GM18907 (cell line): ENCODE measurements around the gene GJB4.
"Not testable (repeated sequence)": the region's sequence is repeated elsewhere in the genome, so short reads cannot be mapped to it uniquely, and the experiment has no call there.

ENCODE experiments used
- ATAC-seq: cut with Tn5 transposase; IDR thresholded peaks from one replicate; pipeline ENCODE4 v1.9.1; 2021; ENCODE audit warnings: mild to moderate bottlenecking, moderate library complexity; ENCODE audit not compliant: unreplicated experiment

The GJB4 gene

DNA sequence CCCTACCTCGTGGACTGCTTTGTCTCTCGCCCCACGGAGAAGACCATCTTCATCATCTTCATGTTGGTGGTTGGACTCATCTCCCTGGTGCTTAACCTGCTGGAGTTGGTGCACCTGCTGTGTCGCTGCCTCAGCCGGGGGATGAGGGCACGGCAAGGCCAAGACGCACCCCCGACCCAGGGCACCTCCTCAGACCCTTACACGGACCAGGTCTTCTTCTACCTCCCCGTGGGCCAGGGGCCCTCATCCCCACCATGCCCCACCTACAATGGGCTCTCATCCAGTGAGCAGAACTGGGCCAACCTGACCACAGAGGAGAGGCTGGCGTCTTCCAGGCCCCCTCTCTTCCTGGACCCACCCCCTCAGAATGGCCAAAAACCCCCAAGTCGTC is 35.2 kb downstream of the GJB4 start:
- ATAC-seq = no peak

DNA sequence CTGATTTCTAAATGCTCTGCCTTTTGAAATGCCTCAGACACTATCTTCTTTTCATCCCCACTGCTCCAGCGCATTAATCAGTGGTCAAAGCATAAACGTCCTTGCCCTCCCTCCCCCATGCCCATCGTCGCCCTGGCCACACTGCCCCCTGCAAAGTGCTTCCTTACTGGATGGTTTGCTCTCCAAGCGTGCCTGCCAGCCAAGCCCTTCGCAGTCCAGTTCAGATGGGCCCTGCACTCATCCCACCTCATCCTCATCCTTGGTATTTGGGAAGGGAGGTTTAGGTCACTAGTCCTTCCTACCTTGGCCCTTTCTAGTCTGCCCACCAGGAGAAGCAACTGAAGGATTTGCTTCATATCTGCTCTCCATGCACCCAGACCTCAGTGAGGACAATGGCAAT is 36.4 kb downstream of the GJB4 start:
- no peak for ATAC-seq

DNA sequence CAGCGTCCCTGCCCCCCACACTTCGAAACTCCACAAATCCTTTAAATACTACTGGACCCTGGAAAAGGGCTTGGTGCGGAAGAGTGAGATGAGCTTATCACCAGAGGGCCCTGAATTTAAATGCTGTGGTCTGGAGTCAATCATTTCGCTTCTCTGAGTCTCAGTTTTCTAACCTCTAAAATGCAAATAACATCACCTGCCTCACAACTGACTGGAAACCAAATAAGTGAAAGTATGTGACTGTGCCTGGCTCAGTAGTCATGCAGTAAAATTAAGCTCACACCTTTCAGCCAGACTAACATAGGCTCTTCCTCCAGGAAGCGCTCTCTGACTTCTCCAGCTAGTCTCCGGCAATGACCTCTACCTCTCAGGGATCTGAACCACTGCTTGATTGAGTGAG is 37.5 kb downstream of the GJB4 start:
- ATAC-seq = peak; percentile 74

DNA sequence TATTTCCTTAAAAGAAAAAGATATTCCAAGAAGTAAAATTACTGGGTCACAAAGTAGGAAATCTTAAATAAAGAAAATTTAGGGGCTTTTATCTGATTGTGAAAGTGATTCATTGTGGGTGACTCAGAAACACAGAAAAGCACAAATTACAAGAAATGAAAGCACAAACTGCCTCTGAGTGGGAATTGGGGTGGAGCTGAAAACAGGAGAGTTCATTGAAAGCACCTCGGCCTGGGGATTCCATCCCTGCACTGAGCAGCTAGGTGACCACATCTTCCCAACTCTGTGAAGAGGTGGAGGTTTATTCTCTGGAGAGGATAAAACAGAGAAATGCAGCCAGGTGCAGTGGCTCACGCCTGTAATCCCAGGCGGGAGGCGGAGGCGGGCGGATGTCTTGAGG is 40.7 kb downstream of the GJB4 start:
- no peak for ATAC-seq

DNA sequence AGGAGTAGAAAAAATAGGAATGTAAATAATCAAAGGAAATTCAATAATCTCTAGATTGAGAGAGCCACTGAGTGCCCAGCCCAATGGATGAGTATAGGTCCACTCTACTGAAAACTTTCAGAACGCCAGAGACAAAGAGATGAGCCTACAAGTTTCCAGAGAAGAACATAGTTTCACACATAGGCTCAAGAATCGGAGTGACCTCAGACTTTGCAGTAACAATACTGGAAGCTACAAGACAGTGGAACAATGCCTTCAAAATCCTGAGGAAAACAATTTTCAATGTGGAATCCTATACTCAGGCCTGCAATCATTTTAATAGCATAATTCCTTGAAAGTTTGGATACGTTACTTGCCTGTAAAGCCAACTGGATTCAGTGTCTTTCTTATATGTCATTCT is 44.2 kb downstream of the GJB4 start:
- no peak for ATAC-seq

DNA sequence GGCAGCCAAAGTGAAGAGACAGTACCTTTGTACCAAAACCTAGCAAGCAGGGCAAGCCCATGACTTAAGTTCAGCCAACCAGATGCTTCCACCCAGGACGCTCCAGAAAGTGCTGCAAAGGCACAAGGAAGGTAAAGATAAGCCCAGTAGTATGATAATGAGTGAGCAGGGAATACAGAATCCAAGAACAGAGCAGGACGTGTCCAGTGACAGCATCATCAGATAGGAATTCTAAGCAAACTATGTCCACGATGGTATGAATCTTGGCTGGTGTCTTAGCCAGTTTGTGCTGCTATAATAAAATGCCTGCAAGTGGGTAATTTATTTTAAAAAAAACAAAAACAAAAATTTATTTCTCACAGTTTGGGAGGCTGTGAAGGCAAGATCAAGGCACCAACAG is 46.9 kb downstream of the GJB4 start:
- no peak for ATAC-seq

DNA sequence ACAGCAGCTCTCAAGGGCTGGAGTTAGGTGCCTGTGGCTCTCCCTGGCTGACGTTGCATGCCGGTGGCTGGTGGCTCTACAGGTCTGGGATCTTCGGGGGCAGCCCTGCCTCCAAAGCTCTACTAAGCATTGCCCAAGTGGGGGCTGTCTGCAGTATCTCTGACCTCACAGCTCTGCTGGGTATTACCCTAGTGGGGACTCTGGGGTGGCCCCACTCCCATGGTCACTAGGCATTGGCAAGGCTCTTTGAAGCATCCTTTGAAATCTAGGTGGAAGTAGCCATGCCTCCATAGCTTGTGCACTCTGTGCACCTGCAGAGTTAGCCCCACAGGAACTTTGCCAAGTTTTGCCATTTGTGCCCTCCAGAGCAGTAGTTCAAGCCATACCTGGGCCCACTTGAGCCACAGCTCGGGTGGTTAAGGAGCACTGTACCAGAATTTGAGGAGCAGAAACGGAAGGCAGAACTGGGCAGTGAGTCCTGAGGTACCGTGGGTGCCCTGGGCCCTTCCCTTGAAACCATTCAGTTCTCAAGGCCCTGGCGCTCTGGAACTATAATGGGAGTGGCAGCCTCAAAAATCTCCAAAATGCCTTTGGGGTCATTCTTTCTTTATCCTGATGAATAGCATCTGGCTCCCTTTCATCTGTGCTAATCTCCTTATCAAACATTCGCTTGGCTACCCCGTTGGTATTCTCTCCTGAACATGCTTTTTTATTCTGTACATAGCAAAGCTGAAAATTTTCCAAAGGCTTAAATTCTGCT is 48.7 kb downstream of the GJB4 start:
- ATAC-seq = no peak

DNA sequence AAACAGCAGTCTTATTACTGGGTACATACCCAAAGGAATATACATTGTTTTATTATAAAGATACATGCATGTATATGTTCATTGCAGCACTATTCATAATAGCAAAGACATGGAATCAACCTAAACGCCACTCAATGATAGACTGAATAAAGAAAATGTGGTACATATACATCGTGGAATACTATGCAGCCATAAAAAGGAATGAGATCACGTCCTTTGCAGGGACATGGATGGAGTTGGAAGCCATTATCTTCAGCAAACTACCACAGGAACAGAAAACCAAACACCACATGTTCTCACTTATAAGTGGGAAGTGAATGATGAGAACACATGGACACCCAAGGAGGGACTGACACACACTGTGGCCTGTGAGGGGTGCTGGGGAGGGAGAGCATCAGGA is 51.2 kb downstream of the GJB4 start:
- ATAC-seq = not testable (repeated sequence)
